ENCODE measurements around the gene COL27A1.

- TF ChIP-seq, protein P1, sequence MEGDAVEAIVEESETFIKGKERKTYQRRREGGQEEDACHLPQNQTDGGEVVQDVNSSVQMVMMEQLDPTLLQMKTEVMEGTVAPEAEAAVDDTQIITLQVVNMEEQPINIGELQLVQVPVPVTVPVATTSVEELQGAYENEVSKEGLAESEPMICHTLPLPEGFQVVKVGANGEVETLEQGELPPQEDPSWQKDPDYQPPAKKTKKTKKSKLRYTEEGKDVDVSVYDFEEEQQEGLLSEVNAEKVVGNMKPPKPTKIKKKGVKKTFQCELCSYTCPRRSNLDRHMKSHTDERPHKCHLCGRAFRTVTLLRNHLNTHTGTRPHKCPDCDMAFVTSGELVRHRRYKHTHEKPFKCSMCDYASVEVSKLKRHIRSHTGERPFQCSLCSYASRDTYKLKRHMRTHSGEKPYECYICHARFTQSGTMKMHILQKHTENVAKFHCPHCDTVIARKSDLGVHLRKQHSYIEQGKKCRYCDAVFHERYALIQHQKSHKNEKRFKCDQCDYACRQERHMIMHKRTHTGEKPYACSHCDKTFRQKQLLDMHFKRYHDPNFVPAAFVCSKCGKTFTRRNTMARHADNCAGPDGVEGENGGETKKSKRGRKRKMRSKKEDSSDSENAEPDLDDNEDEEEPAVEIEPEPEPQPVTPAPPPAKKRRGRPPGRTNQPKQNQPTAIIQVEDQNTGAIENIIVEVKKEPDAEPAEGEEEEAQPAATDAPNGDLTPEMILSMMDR (IDR thresholded peaks at IDR 0.05) = no peak
- no peak for TF ChIP-seq POLR2A (IDR thresholded peaks at IDR 0.05)
Observed at GRCh38 chr9:114287001-114287762, 131.8 kb downstream of the COL27A1 start.

Data from prostate gland (tissue), 2 donors.